Stimulated activated CD4-positive, alpha-beta T cell treated with anti-CD3 and anti-CD28 coated beads, Interleukin-1b, Interleukin-23, amount 100 ng/mL, for 48 hours (primary cell): ENCODE results near the gene ANTXR1.

ENCODE experiments used
- DNase-seq: peaks from one replicate; pipeline ENCODE4 v3.0.0-alpha.2; 2020

Gene ANTXR1

GRCh38 chr2:69007603-69008002 is 5.4 kb upstream of the ANTXR1 start:
- DNase-seq = no peak

DNA sequence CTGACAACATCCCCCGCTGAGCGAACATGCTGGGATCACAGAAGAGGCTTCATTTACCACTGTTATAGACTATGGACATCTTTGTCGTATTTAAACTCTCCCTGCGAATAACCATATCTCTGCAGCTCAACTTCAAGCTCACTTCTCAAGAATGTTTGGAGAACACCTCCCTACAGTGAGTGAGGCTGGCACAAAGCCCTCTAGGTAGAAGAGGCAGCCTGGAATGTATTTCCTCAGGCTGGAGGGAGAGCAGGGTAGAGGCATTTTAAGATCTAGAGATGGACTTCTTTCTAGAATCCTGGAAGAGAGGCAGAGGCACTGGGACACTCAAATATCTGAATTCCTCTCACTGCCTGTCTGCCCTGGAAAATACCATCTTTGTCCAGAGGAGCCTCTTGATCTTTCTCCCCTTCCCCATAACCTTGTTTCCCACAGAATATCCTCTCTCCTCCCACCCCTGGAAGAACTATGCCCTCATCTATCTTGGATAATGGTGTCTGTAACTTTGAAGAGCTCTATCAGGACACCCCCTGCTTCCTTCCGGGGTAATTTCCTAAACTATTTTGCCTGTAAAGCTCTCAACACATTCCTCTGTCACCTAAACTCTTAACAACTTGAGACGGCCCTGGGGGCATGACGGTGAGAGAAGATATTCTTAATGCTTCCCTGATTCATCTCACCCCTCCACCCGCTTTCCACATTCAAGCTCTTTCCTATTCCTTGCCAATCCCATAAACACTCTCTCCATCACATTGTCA is 2.4 kb upstream of the ANTXR1 start:
- DNase-seq = no peak

- no peak for DNase-seq
These were observed 1.3 kb upstream of the ANTXR1 start for GRCh38 chr2:69011611-69012157.

GRCh38 chr2:69012310-69013141 is 453 bp upstream of the ANTXR1 start:
- DNase-seq = no peak

DNA sequence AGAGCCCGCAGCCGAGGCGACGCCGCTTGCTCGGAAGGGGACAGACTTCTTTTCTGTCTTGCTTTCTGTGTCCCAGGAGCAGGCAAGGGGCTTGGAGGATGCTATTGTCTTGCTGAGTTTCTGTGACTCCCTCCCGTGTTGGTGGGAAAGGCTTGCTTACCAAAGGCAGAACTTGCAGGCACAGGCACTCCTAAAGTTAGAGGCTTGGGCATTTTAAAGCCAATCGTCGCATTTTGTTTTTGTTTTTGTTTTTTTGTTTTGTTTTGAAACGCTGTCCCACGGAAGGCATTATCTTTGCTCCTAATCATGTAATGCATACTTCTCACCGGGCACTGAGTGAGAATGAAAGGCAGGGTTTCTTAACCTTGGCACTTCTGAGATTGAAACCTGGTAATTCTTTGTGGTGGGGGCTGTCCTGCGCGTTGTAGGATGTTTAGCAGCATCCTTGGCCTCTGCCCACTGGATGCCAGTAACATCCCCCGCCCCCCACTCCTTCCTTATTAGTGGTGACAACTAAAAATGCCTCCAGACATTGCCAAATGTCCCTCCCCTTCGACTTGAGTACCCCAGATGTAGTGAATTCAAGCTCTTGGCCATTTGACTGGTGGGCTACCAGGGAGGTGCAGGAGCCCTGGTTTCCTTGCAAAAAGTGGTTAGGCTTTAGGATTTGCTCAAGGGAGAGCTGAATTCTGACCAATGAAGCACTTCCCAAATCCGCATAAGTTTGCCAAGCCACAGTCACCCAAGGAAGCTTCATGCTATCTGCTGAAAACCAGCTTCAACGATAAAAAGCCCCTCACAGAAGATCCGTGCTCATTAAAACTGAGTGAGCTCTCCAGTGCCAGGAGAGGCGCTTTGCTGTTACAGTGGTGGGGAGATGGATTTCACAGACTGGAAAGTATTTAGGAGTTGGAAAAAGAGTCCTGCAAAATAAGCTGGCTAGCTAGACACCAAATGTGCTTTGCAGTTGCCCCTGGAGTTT is 1.2 kb downstream of the ANTXR1 start:
- no peak for DNase-seq

- DNase-seq = no peak
These were observed 4.1 kb downstream of the ANTXR1 start for GRCh38 chr2:69017080-69017479.

GRCh38 chr2:69017835-69018234 is 4.9 kb downstream of the ANTXR1 start:
- no peak for DNase-seq

GRCh38 chr2:69018678-69019095 is 5.7 kb downstream of the ANTXR1 start:
- DNase-seq = no peak

DNA sequence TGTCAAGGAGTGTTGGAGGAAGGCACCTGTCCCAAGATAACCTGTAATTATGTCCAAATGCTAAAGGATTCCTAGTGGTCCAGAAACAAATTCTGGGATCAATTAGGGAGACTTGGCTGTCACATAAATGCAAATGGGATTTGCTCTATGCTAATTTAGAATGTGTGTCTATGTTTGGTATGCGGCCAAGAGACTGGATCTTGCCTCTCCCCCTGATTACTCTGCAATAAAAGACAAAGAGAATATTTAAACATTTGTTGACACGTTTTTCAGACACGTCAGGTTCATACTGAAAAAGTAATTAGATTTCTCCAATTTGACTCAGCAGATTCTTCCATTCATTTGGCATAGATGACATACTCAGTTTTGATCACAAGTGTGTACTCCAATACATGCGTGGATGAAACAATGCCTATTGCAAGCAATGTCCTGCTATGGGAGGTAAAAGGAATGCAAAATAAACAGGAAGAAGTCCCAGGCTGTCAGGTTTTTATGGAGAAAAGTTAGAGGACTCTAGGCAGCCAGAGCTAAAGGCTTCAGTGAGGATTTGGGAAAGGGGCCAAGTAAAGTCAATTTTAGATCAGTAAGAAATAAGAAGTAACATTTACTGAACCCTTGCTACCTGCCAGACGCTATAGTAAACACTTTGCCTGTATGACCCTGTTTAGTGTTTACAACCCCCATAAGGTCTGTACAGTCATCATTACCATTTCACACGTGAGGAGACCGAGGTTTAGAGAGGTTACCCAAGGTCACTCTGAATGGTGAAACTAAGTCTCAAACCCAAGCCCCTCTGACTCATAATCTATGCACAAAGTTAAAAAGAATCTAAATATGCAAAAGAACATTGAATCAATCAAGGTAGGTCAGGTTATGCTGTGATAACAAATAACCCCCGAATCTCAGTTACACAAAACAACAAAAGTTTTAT is 7.8 kb downstream of the ANTXR1 start:
- DNase-seq = no peak

GRCh38 chr2:69021727-69022126 is 8.7 kb downstream of the ANTXR1 start:
- DNase-seq = no peak

DNA sequence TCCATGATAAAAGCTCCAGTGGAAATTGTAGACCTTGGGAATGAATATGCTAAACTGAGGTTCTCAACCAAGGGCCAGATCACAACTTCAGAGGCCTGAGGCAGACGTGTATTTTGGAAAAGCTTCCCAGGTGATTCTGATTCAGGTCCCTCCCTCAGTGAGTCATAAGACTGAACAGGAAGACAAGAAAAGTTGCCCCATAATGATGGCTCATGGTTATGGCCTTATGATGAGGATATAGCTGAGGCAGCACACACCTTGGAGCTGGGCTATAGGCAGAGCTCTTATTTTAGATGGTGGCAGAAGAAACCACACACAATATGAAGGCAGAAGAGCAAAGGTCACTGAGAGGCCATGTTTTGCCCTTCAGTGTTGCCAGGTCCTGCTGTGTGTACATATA is 9.6 kb downstream of the ANTXR1 start:
- no peak for DNase-seq

DNA sequence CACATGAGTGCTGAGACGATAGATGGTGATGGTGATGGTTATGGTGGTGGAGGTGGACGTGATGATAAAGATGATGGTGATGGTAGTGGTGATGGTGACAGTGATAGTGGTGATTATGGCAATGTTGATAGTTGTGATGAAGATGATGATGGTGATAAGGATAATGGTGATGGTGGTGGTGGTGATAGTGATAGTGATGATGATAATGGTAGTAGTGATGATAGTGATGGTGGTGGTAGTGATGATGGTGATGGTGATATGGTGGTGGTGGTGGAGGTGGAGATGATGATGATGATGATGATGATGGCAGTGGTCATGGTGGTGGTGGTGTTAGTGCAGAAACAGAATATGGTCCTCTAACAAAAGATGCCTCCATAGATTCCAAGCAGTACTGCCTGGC is 10.3 kb downstream of the ANTXR1 start:
- DNase-seq = no peak

DNA sequence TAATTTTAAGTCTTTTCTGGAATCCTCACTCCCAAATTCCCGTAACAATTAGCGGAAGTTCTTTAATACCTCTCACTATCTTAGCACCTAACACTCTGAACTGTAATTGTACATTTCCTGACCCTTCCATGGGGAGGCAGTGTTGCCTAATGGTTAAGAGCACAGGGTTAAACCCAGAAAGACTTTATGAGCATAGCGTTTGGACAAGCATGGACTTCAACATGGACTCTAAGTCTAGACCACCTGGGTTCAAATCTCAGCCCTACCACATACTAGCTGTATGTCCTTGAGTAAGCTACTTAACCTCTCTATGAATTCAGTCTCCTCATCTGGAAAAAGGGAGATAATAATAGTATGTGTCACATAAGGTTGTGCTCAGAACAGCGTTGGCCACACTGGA is 13.0 kb downstream of the ANTXR1 start:
- no peak for DNase-seq

GRCh38 chr2:69026691-69027459 is 13.9 kb downstream of the ANTXR1 start:
- DNase-seq = no peak

DNA sequence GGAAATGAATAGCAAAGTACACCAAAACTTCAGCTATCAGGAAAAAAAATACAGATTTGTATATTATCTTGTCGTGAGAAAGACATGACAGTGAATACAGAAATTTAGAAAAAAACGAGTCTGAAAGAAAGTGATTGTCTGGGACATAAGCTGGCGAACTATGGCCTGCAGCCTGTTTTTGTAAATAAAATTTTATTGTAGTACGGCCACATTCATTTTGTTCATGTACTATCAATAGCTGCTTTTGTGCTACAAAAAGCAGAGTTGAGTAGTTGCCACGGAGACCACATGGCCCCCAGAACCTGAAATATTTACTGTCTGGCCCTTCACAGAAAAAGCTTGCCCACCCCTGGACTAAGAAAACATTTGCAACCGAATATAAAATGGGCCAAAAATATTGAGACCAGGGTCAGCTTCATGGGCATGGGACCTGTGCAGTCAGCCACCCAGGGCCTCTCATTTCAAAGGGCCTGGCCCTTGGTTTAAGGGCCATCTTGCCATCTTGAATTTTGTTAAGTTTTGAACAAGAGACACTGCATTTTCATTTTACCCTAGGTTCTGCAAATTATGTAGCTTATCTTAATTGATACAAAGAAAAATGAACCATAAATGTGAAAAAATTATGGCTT is 17.9 kb downstream of the ANTXR1 start:
- no peak for DNase-seq

GRCh38 chr2:69031466-69031865 is 18.5 kb downstream of the ANTXR1 start:
- no peak for DNase-seq

- no peak for DNase-seq
These were observed 19.4 kb downstream of the ANTXR1 start for GRCh38 chr2:69032336-69032735.

DNA sequence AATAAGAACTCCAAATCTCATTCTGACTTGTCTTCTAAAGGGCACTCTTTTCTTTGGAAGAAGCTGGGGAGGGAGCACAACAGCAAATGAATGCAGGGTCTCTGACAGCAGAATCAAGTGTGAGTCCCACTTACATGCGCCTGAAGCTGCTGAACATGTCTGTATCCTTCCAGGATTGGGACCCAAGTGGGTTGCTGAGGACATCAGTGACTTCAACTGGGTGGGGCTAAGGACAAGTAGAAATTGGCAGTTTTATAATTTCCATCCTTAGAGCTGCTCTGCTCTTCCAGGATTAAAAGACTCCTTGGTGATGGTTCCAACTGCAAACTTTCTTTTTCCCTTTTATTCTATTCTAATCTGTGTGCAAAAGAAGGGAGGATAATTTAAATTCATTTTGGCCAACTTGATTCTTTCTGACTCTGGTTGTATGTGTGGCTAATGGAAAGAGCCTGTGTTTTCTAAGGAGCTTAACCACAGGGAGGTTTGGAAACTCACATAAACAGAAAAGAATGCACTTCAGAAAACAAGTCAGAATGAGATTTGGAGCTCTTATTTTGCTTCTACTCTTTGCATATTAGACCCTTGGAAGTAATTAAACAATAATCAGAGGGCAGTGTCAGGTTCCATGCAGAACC is 20.6 kb downstream of the ANTXR1 start:
- no peak for DNase-seq

- DNase-seq = no peak
These were observed 21.1 kb downstream of the ANTXR1 start for GRCh38 chr2:69034122-69034521.

- DNase-seq = no peak
These were observed 21.9 kb downstream of the ANTXR1 start for GRCh38 chr2:69034845-69035244.
